Cardiac muscle cell (in vitro differentiated cells and primary cell): ENCODE measurements around the gene PRKAA1. TPM values are rescaled to one million over a fixed set of nuclear protein-coding genes. Genes with fewer than 3 reads are reported as not detected.
"Not testable (repeated sequence)": the region's sequence is repeated elsewhere in the genome, so short reads cannot be mapped to it uniquely, and the experiment has no call there.

Experiments used
- DNase-seq, 2 donors: peaks; one replicate each; pipeline versions ENCODE4 v3.0.0 to v3.0.0-alpha.2; 2010 to 2017; ENCODE audit warnings: low read depth in 1 of 2, low spot score in 1 of 2
- H3K27ac ChIP-seq: fragments of 200-600 bp; sonication (generic); 2 replicates; pipeline ENCODE4 v1.5.1; 2016
- H3K27me3 ChIP-seq: fragments of 200-600 bp; sonication (generic); 2 replicates; pipeline ENCODE4 v1.6.0; 2016; ENCODE audit warnings: control low read depth
- H3K36me3 ChIP-seq: fragments of 200-600 bp; sonication (generic); 2 replicates; pipeline ENCODE4 v1.5.1; 2016; ENCODE audit warnings: control low read depth
- H3K4me1 ChIP-seq: fragments of 200-600 bp; sonication (generic); 2 replicates; pipeline ENCODE4 v1.8.1; 2017; ENCODE audit warnings: low read depth, mild to moderate bottlenecking, mixed run types
- H3K4me3 ChIP-seq: fragments of 200-600 bp; sonication (generic); 2 replicates; pipeline ENCODE4 v1.5.1; 2016; ENCODE audit warnings: mild to moderate bottlenecking
- H3K9me3 ChIP-seq: fragments of 200-600 bp; sonication (generic); 2 replicates; pipeline ENCODE4 v1.5.1; 2017; ENCODE audit warnings: low read depth, mild to moderate bottlenecking, control low read depth
- CTCF ChIP-seq: IDR thresholded peaks from 2 replicates; pipeline ENCODE4 v1.5.1; 2012; ENCODE audit warnings: low read depth, mild to moderate bottlenecking, low read length
- polyA plus RNA-seq: library from polyadenylated mRNA; unstranded; fragments of >200 nt; fragmentation: Nextera tagmentation; extraction: Ambion mirVana; gene quantifications from 2 replicates; pipeline ENCODE4 v1.2.1, GENCODE V29; 2016
- total RNA-seq: library from RNA; depleted of rRNA; stranded (reverse); fragments of >200 nt; gene quantifications from 2 replicates; pipeline ENCODE4 v1.2.3, GENCODE V29; 2016

The PRKAA1 gene
- total and polyA plus RNA-seq, 2 experiments from 2014 or later, result 22.6 to 26.1 TPM

- Histone ChIP-seq H3K9me3 (no peaks in the 10 kb centered on the region), H3K27me3 (no peaks in the 10 kb centered on the region), H3K4me3 (no peak overlapping the region), H3K4me1 (no peaks in the 10 kb centered on the region), H3K27ac (no peak overlapping the region), H3K36me3 (no peaks in the 10 kb centered on the region)
- no peak for TF ChIP-seq CTCF
- DNase-seq, result no peak
Measured at GRCh38 chr5:40787986-40788385, 10.2 kb downstream of the PRKAA1 start.

- not testable (repeated sequence) for H3K4me3 ChIP-seq
Measured at GRCh38 chr5:40786664-40787063, 11.5 kb downstream of the PRKAA1 start.

GRCh38 chr5:40784916-40785315, 13.3 kb downstream of the PRKAA1 start:
- Histone ChIP-seq H3K4me1 (no peaks in the 10 kb centered on the region), H3K27ac (no peak overlapping the region), H3K27me3 (no peaks in the 10 kb centered on the region), H3K9me3 (no peaks in the 10 kb centered on the region), H3K4me3 (no peak overlapping the region), H3K36me3 (no peaks in the 10 kb centered on the region)
- TF ChIP-seq CTCF, result no peak
- no peak for DNase-seq

More at GRCh38 chr5:40786664-40787063, 11.5 kb downstream of the PRKAA1 start:
- not testable (repeated sequence) for DNase-seq, H3K4me1 ChIP-seq, H3K27me3 ChIP-seq, H3K9me3 ChIP-seq, H3K36me3 ChIP-seq, H3K27ac ChIP-seq

GRCh38 chr5:40784027-40784653, 14.0 kb downstream of the PRKAA1 start:
- H3K36me3 ChIP-seq, result no peaks in the 10 kb centered on the region
- H3K27ac ChIP-seq, result no peak overlapping the region
- no peak for DNase-seq
- H3K4me3 ChIP-seq, result no peak overlapping the region
- H3K4me1 ChIP-seq, result no peaks in the 10 kb centered on the region
- no peaks in the 10 kb centered on the region for H3K9me3 ChIP-seq
- TF ChIP-seq CTCF, result no peak
- no peaks in the 10 kb centered on the region for H3K27me3 ChIP-seq

GRCh38 chr5:40781843-40782409, 16.2 kb downstream of the PRKAA1 start:
- peak overlapping the region; percentile 2 for H3K27ac ChIP-seq
- no peaks in the 10 kb centered on the region for H3K4me1 ChIP-seq
- no peaks in the 10 kb centered on the region for H3K9me3 ChIP-seq
- no peak overlapping the region for H3K4me3 ChIP-seq
- peak in 1 of 2 donors; percentile 87 for DNase-seq
- no peak for TF ChIP-seq CTCF
- H3K27me3 ChIP-seq, result no peaks in the 10 kb centered on the region
- H3K36me3 ChIP-seq, result peaks cover 4% of the 10 kb centered on the region

- no peak overlapping the region for H3K27ac ChIP-seq
- H3K4me3 ChIP-seq, result no peak overlapping the region
- no peak for DNase-seq
- H3K27me3 ChIP-seq, result no peaks in the 10 kb centered on the region
- peaks cover 13% of the 10 kb centered on the region for H3K36me3 ChIP-seq
- no peak for TF ChIP-seq CTCF
- no peaks in the 10 kb centered on the region for H3K9me3 ChIP-seq
- H3K4me1 ChIP-seq, result no peaks in the 10 kb centered on the region
Measured at GRCh38 chr5:40780858-40781257, 17.3 kb downstream of the PRKAA1 start.
